RKO (cell line): ENCODE data around the gene OPN1LW.
"Not testable (repeated sequence)": the region's sequence is repeated elsewhere in the genome, so short reads cannot be mapped to it uniquely, and the experiment has no call there.

Experiments used
- DNase-seq: peaks from one replicate; pipeline ENCODE4 v3.0.0-alpha.2; 2016; ENCODE audit warnings: low spot score

OPN1LW gene

GRCh38 chrX:154144010-154144409 lies at the start of gene OPN1LW:
OPN1LW (plus strand) TSS chrX:154144243; CDS start chrX:154144284, 41 bp downstream.
- not testable (repeated sequence) for DNase-seq

- DNase-seq = no peak
Measured at GRCh38 chrX:154094833-154095232, 49.2 kb upstream of the OPN1LW start.

- DNase-seq = peak; percentile 25
Measured at GRCh38 chrX:154096140-154097002, 47.7 kb upstream of the OPN1LW start.

GRCh38 chrX:154097003-154097588 lies 46.9 kb upstream of the OPN1LW start:
- DNase-seq = peak; percentile 63

GRCh38 chrX:154097589-154098541 lies 46.2 kb upstream of the OPN1LW start, which contains the start of gene MECP2:
MECP2 (minus strand) TSS chrX:154097717.
- DNase-seq = peak; percentile 88

- no peak for DNase-seq
Measured at GRCh38 chrX:154098551-154098950, 45.5 kb upstream of the OPN1LW start.

GRCh38 chrX:154113729-154114128 lies 30.3 kb upstream of the OPN1LW start:
- DNase-seq = no peak

- DNase-seq = no peak
Measured at GRCh38 chrX:154114652-154115051, 29.4 kb upstream of the OPN1LW start.

GRCh38 chrX:154115071-154115470 lies 29.0 kb upstream of the OPN1LW start:
- DNase-seq = no peak

- no peak for DNase-seq
Measured at GRCh38 chrX:154115750-154116149, 28.3 kb upstream of the OPN1LW start.

GRCh38 chrX:154116426-154117211 lies 27.4 kb upstream of the OPN1LW start:
- no peak for DNase-seq

GRCh38 chrX:154117566-154117965 lies 26.5 kb upstream of the OPN1LW start:
- no peak for DNase-seq

GRCh38 chrX:154120567-154120966 lies 23.5 kb upstream of the OPN1LW start:
- DNase-seq = no peak

- no peak for DNase-seq
Measured at GRCh38 chrX:154121207-154121606, 22.8 kb upstream of the OPN1LW start.

GRCh38 chrX:154121961-154122360 lies 22.1 kb upstream of the OPN1LW start:
- no peak for DNase-seq

GRCh38 chrX:154123241-154124219 lies 20.5 kb upstream of the OPN1LW start:
- DNase-seq = no peak

GRCh38 chrX:154125391-154126040 lies 18.5 kb upstream of the OPN1LW start:
- no peak for DNase-seq

- DNase-seq = no peak
Measured at GRCh38 chrX:154126101-154126500, 17.9 kb upstream of the OPN1LW start.

- no peak for DNase-seq
Measured at GRCh38 chrX:154131955-154132354, 12.1 kb upstream of the OPN1LW start.

- no peak for DNase-seq
Measured at GRCh38 chrX:154132366-154132765, 11.7 kb upstream of the OPN1LW start.
